Liver (tissue), 9 donors: ENCODE results near the gene ZNRF2. TPM values are rescaled to one million over a fixed set of nuclear protein-coding genes. Genes with fewer than 3 reads are reported as not detected.
A peak's percentile ranks its signal among the peaks of the same experiment; 100 is the strongest.

Source experiments
- DNase-seq: peaks from one replicate; pipeline ENCODE4 v3.0.0-alpha.2; 2017; ENCODE audit warnings: low spot score
- H3K27ac ChIP-seq, 2 donors: one replicate each; pipeline ENCODE4 v1.7.0; 2013; ENCODE audit warnings: inconsistent platforms in 2 of 2, low read length in 2 of 2, control low read depth in 1 of 2, low read depth in 1 of 2, mild to moderate bottlenecking in 1 of 2
- H3K27me3 ChIP-seq, 4 donors: one replicate each; pipeline versions ENCODE4 v1.6.1 to v1.7.0; 2013; ENCODE audit warnings: low read length in 3 of 4, inconsistent platforms in 1 of 4, mild to moderate bottlenecking in 1 of 4, moderate library complexity in 1 of 4; ENCODE audit not compliant: control insufficient read depth in 4 of 4, insufficient read depth in 4 of 4
- H3K36me3 ChIP-seq, 4 donors: one replicate each; pipeline versions ENCODE4 v1.6.1 to v1.7.0; 2013; ENCODE audit warnings: low read length in 3 of 4, mild to moderate bottlenecking in 3 of 4, low read depth in 1 of 4, moderate library complexity in 1 of 4; ENCODE audit not compliant: control insufficient read depth in 4 of 4, insufficient read depth in 3 of 4
- H3K4me1 ChIP-seq, 4 donors: one replicate each; pipeline versions ENCODE4 v1.6.1 to v1.7.0; 2013; ENCODE audit warnings: low read length in 3 of 4, mild to moderate bottlenecking in 3 of 4, moderate library complexity in 1 of 4; ENCODE audit not compliant: control insufficient read depth in 4 of 4, insufficient read depth in 4 of 4
- H3K4me3 ChIP-seq, 3 donors: one replicate each; pipeline versions ENCODE4 v1.6.1 to v1.7.0; 2013; ENCODE audit warnings: low read length in 3 of 3, control low read depth in 1 of 3, low read depth in 1 of 3, mild to moderate bottlenecking in 1 of 3
- H3K9ac ChIP-seq, 2 donors: one replicate each; pipeline ENCODE4 v1.7.0; 2013; ENCODE audit warnings: low read length in 2 of 2, mild to moderate bottlenecking in 2 of 2, moderate library complexity in 2 of 2, control low read depth in 1 of 2, low read depth in 1 of 2
- H3K9me3 ChIP-seq, 4 donors: one replicate each; pipeline versions ENCODE4 v1.6.1 to v1.7.0; 2013; ENCODE audit warnings: low read length in 3 of 4; ENCODE audit not compliant: control insufficient read depth in 4 of 4
- ATF3 ChIP-seq: IDR thresholded peaks from 2 replicates; pipeline ENCODE4 v1.6.1; 2016; ENCODE audit warnings: antibody characterized with exemption
- CTCF ChIP-seq: fragments of 150-350 bp; IDR thresholded peaks from 2 replicates; pipeline ENCODE4 v1.5.1; 2017; ENCODE audit warnings: improper control_type of control experiment, low read depth, low read length; ENCODE audit not compliant: missing input control
- EGR1 ChIP-seq, 2 donors: IDR thresholded peaks; 2 replicates each; pipeline ENCODE4 v1.6.1; 2016 to 2018; ENCODE audit warnings: antibody characterized with exemption in 2 of 2, low read depth in 2 of 2
- FOXA1 ChIP-seq: IDR thresholded peaks from 2 replicates; pipeline ENCODE4 v1.6.1; 2016; ENCODE audit warnings: antibody characterized with exemption
- FOXA2 ChIP-seq: IDR thresholded peaks from 2 replicates; pipeline ENCODE4 v1.6.1; 2016; ENCODE audit warnings: antibody characterized with exemption
- HNF4A ChIP-seq, 2 donors: conservative IDR thresholded peaks; 2 replicates each; pipeline ENCODE4 v1.6.1; 2016; ENCODE audit warnings: antibody characterized with exemption in 2 of 2, mild to moderate bottlenecking in 2 of 2
- JUND ChIP-seq, 2 donors: IDR thresholded peaks; 2 replicates each; pipeline ENCODE4 v1.6.1; 2016; ENCODE audit warnings: antibody characterized with exemption in 2 of 2
- RAD21 ChIP-seq, 2 donors: IDR thresholded peaks; 2 replicates each; pipeline ENCODE4 v1.6.1; 2016; ENCODE audit warnings: antibody characterized with exemption in 2 of 2, mild to moderate bottlenecking in 2 of 2
- WGBS: extraction: QIAGEN DNeasy Blood & Tissue Kit; methylation state at CpG from one replicate; pipeline ENCODE4 v1.1.7; 2013; 5-methylcytosine and 5-hydroxymethylcytosine counted together
- polyA plus RNA-seq, 2 donors: library from polyadenylated mRNA; stranded (reverse) in 1 of 2; unstranded in 1 of 2; fragments of 200-250 nt in 1 of 2; fragments of >200 nt in 1 of 2; fragmentation: Nextera tagmentation in 1 of 2; extraction: Ambion mirVana in 1 of 2; gene quantifications; one replicate each; pipeline versions ENCODE4 v1.2.1 to v1.2.3, GENCODE V29; 2013 to 2015
- total RNA-seq, 2 donors: library from RNA; depleted of rRNA; stranded (reverse); fragments of >200 nt; gene quantifications; one replicate each; pipeline ENCODE4 v1.2.3, GENCODE V29; 2014
- TF ChIP-seq, protein P1 (sequence below): IDR thresholded peaks from 2 replicates; pipeline ENCODE4 v1.6.1; 2016; ENCODE audit warnings: antibody characterized with exemption
- TF ChIP-seq, protein P2 (sequence below): IDR thresholded peaks from 2 replicates; pipeline ENCODE4 v1.6.1; 2016; ENCODE audit warnings: antibody characterized with exemption
- donor health status: healthy.
- donor health status: healthy.
- donor health status: healthy.
- donor health status: healthy.
- donor health status: healthy.

Gene ZNRF2
- total and polyA plus RNA-seq, 4 donors = 6.9 to 30.0 (median 12.7) TPM

DNA sequence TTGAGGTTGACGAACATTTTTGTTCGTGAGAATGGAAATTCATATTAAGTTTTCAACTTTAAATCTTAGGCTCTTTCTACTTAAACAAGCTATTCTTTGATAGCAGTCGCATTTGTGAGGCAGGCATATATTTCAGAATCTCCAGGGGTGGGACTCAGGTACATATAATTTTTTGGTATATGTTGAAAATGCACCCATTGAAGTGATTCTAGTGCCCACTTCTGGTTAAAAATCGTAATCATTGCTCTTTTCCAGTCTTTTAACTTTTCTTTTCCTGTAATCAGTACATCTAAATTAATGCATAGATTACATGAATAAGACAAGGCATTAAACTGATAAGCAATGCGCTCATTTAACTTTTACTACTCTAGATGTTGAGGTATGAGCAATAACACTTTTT is 67.8 kb downstream of the ZNRF2 start:
- Histone ChIP-seq H3K27ac (no peak overlapping the region), H3K36me3 (no peaks in the 10 kb centered on the region), H3K27me3 (no peaks in the 10 kb centered on the region), H3K4me3 (no peak overlapping the region), H3K4me1 (peaks cover 0 to 4% (median 2%) of the 10 kb centered on the region in 4 donors), H3K9ac (peak overlapping the region in 1 of 2 donors; percentile 30), H3K9me3 (no peaks in the 10 kb centered on the region)
- DNase-seq = no peak
- 94% methylated on average over 5 of the region's 5 CpGs for WGBS
- TF ChIP-seq HNF4A (conservative IDR thresholded peaks at IDR 0.05) = no peak
- TF ChIP-seq, protein P1, sequence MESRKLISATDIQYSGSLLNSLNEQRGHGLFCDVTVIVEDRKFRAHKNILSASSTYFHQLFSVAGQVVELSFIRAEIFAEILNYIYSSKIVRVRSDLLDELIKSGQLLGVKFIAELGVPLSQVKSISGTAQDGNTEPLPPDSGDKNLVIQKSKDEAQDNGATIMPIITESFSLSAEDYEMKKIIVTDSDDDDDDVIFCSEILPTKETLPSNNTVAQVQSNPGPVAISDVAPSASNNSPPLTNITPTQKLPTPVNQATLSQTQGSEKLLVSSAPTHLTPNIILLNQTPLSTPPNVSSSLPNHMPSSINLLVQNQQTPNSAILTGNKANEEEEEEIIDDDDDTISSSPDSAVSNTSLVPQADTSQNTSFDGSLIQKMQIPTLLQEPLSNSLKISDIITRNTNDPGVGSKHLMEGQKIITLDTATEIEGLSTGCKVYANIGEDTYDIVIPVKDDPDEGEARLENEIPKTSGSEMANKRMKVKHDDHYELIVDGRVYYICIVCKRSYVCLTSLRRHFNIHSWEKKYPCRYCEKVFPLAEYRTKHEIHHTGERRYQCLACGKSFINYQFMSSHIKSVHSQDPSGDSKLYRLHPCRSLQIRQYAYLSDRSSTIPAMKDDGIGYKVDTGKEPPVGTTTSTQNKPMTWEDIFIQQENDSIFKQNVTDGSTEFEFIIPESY = no peak
- no peak for TF ChIP-seq FOXA1
- no peak for TF ChIP-seq CTCF
- TF ChIP-seq RAD21 (IDR thresholded peaks at IDR 0.05) = peak in 1 of 2 donors; percentile 40

GRCh38 chr7:30353532-30353931 is 69.1 kb downstream of the ZNRF2 start:
- Histone ChIP-seq H3K27ac (no peak overlapping the region), H3K27me3 (no peaks in the 10 kb centered on the region), H3K4me1 (peaks cover 0 to 4% (median 2%) of the 10 kb centered on the region in 4 donors), H3K9me3 (no peaks in the 10 kb centered on the region), H3K9ac (no peak overlapping the region), H3K36me3 (peaks cover 0 to 2% (median 0%) of the 10 kb centered on the region in 4 donors), H3K4me3 (no peak overlapping the region)
- WGBS = 96% methylated on average over 3 of the region's 3 CpGs
- DNase-seq = no peak
- TF ChIP-seq ATF3 = no peak
- no peak for TF ChIP-seq HNF4A (conservative IDR thresholded peaks at IDR 0.05)
- TF ChIP-seq, protein P2, sequence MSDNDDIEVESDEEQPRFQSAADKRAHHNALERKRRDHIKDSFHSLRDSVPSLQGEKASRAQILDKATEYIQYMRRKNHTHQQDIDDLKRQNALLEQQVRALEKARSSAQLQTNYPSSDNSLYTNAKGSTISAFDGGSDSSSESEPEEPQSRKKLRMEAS = no peak
- no peak for TF ChIP-seq JUND (IDR thresholded peaks at IDR 0.05)
- no peak for TF ChIP-seq EGR1 (IDR thresholded peaks at IDR 0.05; ENCODE audit: low read depth in 2 of 2)
- no peak for TF ChIP-seq FOXA2
- TF ChIP-seq, protein P1 = no peak
